ENCODE data around the gene CDKN1C.
"Not testable (repeated sequence)": the region's sequence is repeated elsewhere in the genome, so short reads cannot be mapped to it uniquely, and the experiment has no call there.

The CDKN1C gene

DNA sequence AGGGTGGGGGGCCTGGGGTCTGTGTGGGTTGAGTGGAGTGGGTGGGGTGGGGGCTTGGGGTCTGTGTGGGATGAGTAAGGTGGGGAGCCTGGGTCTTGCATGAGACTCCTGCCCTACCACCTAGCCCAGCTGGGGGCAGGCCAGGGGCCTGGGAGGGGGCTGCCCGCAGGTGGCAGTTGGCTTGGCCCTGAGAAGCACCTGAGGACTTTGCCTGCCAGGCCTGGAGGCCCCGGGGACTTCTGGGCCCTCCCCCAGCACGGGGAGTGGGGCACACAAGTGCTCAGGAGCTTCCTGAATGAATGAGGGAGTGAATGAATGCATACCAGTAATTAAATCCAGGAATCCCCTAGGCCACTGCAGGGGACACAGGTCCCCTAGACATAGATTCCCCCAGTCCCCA is 37.1 kb upstream of the CDKN1C start:
- DNase-seq: no peak

DNA sequence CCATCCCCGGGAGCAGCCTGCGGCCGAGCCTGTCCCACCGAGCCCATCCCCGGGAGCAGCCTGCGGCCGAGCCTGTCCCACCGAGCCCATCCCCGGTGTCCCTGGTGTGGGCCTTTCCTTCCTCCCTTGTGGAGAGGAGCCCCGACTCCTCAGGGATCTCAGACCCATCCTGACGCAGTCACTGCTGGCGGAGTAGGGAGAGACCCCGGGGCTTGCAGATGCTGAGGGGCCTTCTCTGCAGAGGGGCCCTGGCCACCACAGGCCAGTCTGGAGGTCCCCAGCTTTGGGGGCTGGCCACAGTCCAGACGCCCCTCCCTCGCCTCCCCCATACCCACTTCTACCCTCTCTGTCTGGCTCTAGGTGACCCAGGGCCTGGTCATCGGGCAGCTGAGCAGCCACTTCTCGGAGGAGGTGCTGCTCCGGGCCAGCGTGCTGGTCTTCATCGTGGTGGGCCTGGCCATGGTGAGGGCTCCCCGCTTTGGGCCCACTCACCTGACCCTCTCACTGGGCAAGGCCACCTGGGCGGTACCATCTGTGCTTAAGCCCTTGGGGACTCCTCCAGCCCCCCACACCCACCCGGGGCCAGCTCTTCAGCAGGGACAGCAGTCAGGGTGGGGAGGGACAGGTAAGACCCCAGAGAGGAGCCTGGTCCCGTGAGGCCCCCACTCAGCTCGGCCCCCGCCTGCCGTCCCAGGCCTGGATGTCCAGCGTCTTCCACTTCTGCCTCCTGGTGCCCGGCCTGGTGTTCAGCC is 36.3 kb upstream of the CDKN1C start:
- no peak for DNase-seq

- no peak for DNase-seq
Observed at GRCh38 chr11:2921261-2921660, 35.7 kb upstream of the CDKN1C start.

GRCh38 chr11:2920343-2920742 is 34.8 kb upstream of the CDKN1C start:
- no peak for DNase-seq

DNA sequence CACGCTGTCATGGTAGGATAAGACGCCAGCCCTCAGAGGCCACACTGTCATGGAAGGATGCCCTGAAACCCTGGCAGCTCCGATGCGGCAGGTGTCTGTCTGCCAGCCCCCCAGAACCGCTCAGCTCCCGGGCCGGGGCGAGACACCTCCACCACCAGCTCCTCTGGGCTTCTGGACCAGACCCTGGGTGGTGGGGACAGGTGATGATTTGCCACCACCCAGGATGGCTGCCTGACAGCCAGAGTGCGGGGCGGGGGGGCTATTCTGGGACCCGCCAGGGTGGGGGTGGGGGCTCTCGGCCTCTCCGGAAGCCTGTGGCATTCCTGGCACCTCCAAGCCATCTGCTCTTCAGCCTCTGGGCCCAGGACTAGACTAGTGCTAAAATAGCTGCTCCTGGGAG is 34.3 kb upstream of the CDKN1C start:
- DNase-seq: no peak

DNA sequence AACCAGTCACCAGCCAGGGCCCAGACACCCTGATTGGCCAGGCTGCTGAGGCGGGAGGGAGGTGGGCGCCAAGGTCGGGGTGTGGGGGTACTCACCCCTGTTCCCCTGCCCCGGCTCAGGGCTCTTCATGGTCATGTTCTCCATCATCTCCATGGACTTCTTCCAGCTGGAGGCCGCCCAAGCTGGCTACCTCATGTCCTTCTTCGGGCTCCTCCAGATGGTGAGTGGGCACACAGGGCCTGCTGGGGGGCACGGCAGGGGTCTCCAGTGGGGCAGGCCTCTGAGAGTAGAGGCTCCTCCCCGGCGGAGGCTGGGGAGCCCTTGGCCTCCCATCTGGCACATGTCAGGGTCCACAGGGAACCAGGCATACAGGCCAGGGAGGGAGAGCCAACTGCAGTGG is 33.6 kb upstream of the CDKN1C start:
- no peak for DNase-seq

GRCh38 chr11:2917842-2918490 is 32.4 kb upstream of the CDKN1C start:
- DNase-seq: no peak

GRCh38 chr11:2916892-2917645 is 31.5 kb upstream of the CDKN1C start:
- DNase-seq: no peak

DNA sequence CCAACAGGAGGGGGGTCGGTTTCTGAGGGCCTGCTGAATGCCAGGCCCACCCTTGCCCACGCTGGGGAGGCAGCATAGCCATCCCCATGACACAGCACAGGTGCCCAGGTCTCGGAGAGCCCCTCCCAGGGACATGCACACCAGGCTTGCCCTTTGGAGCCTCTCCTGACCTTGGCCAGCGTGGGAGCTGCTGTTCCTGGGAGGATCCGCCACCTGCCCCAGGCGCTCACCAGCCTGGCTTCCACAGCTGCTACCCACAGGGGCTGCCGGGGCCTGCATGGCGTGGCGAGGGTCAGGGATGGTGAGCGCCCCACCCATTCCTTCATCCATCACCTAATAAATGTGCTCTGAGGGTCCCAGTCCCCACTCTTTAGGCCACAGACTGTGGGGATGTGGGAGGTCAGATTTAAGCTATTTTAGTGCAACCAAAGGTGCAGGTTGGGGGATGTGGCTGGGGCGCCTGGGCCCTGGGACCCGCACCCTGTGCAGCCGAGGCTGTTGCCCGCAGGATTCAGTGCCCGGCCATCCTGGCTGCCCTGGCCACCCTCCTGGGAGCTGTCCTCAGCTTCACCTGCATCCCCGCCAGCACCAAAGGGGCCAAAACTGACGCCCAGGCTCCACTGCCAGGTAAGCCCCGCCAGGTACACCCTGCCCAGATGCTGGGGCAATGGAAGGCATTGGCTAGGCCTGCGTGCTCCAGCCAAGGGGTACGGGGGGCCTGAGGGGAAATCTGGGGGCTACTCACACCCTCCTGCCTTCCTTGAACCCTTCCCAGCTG is 30.7 kb upstream of the CDKN1C start:
- DNase-seq: no peak

- no peak for DNase-seq
Observed at GRCh38 chr11:2915473-2915872, 29.9 kb upstream of the CDKN1C start.

DNA sequence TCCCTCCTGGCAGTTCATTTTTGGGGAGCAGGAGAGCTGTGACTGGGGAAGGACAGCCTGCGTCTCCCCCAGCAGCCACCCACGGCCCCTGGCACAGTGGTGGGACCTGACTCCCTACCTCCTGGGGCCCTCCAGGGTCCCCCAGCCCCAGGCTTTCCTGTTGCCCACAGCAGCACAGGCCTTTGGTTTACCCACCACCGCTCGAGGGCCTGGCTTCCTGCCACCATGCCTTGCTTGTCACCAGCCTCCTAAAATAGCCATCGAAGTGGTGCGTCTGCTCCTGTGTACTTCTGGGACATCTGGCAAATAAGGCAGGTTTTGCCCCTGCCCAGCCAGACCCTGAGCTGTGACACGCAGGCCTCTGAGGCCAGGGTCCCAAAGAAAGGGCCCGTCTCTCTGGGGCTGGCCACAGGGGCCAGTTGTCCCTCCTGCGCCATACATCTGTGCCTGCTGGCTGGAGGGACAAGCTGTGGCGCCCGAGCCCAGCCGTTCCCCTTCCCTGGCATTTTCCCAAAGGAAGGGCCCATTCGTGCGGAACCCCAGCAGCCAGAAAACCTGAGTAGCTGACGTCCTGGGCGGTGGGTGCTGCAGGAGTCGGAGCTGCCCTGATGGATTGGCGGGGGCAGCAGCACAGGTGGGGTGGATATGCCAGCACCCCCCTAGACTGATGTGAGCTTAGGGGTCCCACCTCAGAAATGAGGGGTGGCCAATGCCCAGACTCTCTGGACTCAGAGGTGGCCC is 29.1 kb upstream of the CDKN1C start:
- DNase-seq: no peak

DNA sequence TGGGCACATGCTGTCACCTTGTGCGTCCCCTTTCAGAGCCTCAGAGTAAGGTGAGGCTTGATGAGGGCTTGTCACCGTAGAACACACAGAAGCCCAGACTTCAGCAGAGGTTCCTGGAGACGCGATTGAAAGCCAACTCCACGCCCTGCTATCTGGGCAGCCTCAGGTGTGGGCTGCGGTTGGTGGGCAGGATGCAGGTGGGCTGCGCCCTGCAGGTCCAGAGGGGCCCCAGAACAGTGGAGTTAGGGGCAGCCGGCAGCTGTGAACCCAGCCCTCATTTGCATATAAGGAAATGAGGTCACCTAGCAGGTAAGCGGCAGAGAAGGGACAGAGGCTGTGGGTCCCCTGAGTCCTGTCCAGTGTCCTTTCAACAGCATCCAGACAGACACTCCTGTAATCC is 28.2 kb upstream of the CDKN1C start:
- no peak for DNase-seq

DNA sequence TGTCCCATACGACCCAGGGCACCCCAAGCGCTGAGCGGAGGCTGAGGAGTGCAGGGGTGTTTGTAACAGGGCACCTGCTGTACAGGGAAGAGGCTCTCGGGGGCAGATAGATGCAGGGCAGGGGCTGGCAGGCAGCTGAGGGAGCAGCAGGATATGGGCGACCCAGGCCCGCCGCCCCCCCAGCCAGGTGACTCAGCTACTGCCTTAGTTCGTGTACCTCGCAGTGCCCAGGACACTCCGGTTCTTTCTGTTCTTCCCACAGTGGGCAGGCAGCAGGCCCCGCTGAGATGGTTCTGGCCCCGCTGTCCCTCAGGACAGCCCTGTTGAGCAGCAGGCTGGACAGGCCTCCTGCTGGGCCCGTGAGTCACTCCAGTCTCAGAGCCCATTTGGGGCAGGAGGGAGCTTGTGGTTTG is 27.4 kb upstream of the CDKN1C start:
- no peak for DNase-seq

DNA sequence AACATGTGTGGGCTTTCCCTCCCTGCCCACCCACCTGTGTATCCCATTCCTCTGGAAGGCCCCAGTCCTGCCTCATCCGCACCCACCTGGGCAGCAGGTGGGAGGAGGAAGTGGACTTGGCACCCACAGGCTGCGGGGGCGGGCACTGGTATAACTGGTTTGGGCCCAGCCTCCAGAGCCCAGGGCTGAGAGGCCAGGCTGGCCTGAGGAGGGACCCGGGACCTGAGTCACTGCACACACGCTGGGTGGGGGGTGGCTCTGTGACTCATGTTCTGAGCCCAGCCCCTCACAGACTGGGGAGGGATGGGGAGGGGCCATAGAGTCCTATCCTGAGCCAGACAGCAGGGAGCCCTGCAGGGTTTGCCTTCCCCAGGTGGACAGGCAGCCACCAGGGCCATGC is 26.9 kb upstream of the CDKN1C start:
- no peak for DNase-seq

DNA sequence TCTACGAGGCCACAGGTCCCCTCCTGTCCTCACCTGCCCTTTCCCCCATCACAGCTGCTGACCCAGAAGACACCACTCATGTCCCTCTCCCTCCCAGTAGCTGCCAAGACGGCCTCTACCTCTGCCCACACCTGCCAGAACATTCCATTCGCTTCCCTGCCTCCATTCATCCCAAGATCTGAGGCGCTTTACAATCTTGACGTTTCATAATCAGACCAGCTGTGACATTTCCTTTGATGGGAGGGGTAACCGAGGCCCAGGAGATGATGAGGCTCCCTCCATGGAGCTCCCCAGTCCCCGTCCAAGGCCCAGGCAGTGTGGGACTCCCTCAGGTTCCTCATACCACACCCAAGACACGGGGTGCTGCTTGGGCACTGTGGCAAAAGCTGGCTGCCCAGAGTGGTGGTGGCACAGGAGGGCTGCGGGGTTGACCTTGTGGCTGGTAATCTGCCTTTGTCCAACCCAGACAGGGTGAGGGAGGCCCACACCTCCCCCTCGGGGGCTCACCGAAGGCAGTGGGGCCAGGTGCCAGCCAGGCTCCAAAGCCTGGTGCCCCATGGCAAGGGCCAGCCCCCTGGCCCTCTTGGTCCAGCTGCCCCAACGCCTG is 26.3 kb upstream of the CDKN1C start:
- DNase-seq: no peak

- no peak for DNase-seq
Observed at GRCh38 chr11:2911088-2911784, 25.7 kb upstream of the CDKN1C start.

DNA sequence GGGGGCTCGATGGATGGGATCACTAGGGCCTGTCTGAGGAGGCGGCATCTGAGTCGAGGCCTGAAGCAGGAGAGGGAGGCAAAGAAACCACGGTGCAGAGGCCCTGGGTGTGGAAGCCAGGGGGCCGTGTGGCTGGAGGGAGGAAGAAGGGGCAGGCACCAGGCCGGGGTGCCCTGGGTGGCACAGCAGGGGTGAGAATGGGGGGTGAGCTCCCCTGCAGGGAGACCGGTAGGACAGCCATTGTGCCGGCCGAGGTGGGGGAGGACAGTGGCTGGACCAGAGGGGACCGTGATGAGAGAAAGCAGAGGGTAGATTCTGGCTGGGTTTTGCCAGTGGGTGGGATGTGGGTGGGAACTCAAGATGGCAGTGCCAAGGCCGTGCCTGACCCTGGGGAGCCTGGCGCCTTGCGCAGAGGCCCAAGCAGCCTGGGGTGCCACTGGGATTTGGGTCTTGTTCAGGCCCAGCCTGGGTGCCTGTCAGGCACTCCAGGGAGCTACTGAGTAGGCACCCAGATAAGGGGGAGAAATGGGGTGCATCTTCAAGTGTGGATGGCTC is 24.9 kb upstream of the CDKN1C start:
- no peak for DNase-seq

DNA sequence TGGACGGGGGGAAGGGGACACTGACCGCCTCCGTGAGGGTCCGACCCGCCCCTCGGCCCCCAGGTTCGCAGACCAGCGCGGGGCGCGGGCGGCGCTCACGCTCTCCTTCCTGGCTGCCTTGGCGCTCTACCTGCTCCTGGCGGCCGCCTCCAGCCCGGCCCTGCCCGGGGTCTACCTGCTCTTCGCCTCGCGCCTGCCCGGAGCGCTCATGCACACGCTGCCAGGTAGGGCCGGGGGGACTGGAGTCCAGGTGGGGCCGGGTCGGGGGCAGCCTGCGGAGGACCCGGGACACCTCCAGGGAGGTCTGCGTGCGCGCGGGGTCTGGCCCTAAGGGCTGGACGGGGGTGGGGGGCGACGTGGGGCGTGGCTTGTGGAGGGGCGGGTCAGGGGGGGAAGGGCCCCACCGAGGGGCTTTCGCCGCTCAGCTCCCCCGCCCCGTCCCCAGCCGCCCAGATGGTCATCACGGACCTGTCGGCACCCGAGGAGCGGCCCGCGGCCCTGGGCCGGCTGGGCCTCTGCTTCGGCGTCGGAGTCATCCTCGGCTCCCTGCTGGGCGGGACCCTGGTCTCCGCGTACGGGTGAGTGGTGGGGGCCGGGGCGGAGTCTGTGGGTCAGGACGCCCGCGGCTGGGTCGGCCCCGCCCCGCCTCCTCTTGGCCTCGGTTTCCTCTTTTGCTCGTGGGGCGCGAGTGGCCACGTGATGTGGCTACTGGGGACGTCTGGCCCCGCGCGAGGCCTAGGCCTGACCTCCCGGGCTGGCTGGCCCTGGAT is 23.7 kb upstream of the CDKN1C start:
- DNase-seq: no peak

DNA sequence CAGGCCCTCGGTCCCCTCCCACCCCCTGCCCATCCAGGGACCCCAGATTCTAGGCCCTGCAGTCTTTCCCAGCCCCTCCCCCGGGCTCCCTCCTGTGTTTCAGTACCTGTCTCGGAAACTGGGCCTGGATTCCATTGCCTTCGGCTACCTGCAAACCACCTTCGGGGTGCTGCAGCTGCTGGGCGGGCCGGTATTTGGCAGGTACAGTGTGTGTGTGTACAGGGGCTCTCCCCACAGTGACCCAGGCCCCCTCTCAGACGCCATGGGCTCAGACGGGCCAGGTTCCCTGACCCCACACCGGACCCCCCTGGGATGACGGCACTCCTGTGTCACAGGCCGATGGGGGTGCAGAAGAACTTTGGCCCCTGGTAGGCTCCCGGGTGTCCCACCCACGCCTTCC is 22.6 kb upstream of the CDKN1C start:
- DNase-seq: no peak

DNA sequence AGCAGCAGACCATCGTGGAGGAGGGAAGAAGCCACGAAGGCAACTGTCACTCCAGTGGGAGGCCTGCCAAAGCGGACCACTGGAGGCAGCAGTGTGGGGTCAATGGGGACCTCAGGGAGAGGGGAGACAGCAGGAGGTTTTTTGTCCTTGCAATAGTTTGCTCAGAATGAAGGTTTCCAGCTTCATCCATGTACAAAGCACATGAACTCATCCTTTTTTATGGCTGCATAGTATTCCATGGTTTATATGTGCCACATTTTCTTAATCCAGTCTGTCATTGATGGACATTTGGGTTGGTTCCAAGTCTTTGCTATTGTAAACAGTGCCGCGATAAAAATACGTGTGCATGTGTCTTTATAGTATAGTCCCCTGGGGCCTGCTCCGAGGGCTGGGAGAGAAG is 19.7 kb upstream of the CDKN1C start:
- not testable (repeated sequence) for DNase-seq
